Cerebellar nuclear complex (tissue), 1 donor: Measurements from ENCODE around the gene MAPK10.
"Not testable (repeated sequence)": the region's sequence is repeated elsewhere in the genome, so short reads cannot be mapped to it uniquely, and the experiment has no call there.

ENCODE experiments used
- DNase-seq, 2 experiments: peaks; one replicate each; lab custom pipeline; 2025; lab: John Stamatoyannopoulos, UW

MAPK10 gene

GRCh38 chr4:86035688-86036087 is 324.2 kb downstream of the MAPK10 start:
- no peak for DNase-seq

- no peak for DNase-seq
Observed at GRCh38 chr4:86034616-86035015, 325.2 kb downstream of the MAPK10 start.

DNA sequence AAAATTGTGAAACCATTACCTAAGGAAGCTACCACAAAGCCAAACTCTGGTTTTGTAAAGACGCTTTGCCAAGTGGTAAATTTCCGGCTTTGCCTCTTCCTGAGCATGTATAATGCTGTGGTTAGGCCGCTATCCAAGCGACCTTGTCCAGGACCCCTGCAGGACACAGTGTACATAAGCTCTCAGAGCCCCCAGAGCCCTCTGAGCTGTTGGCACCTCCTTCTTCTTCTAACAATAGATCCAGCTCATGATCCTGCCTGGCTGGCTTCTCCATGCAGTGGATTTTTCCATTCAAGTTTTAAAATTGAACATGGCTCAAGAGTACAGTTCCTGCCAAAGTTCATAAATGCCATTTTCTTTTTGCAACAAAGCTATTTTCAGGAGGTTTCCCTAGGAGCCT is 326.7 kb downstream of the MAPK10 start:
- no peak for DNase-seq

DNA sequence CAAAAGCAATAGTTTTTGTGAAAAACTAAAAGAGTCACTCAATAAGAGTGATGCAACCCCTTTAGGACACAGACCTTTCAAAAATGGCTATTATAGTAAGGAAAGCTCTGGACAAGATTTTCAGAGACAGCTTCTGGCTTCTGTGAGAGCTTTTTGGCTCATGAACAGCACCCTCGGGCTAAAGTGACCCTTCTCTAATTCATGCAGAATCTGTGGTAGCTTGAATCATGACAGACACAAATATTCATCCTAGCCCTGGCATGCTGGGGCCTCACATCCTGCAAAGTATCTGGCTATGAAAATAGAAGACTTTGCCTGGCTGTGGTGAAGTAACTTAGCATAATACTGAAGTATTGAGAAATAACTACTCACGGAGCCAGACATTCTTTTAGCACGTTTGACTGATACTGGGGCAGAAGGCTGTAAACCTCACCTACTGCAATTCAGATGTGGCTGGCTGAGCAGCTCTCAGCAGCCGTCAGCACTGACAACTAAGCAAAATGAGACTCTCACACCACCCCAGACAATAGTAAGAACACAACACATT is 327.3 kb downstream of the MAPK10 start:
- no peak for DNase-seq

DNA sequence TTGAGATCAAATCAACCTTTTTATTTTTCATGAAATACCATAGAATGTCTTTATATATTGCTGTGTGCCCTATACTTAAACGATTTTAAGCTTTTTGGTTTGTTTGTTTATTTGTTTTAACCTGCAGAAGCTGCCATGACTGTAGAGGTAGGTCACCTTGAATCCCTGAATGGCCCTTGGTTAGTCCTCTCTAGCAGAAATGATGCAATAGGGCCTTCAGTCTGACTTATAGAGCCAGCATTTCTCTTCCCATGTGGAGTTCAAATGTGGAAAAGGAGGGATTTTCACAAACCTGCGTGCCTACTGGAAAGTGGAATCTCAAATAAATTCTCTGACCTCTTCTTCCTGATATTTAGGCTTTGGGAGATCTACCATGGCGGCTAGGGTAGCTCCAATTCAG is 327.9 kb downstream of the MAPK10 start:
- DNase-seq: no peak

GRCh38 chr4:86026720-86027119 is 333.1 kb downstream of the MAPK10 start:
- no peak for DNase-seq

DNA sequence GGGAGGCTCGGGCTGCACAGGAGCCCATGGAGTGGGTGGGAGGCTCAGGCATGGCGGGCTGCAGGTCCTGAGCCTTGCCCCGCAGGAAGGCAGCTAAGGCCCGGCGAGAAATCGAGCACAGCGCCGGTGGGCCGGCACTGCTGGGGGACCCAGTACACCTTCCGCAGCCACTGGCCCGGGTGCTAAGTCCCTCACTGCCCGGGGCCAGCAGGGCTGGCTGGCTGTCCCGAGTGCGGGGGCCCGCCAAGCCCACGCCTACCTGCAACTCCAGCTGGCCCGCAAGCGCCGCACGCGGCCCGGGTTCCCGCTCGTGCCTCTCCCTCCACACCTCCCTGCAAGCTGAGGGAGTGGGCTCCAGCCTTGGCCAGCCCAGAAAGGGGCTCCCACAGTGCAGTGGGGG is 338.2 kb downstream of the MAPK10 start:
- not testable (repeated sequence) for DNase-seq

- DNase-seq: no peak
Observed at GRCh38 chr4:86019906-86020305, 339.9 kb downstream of the MAPK10 start.

DNA sequence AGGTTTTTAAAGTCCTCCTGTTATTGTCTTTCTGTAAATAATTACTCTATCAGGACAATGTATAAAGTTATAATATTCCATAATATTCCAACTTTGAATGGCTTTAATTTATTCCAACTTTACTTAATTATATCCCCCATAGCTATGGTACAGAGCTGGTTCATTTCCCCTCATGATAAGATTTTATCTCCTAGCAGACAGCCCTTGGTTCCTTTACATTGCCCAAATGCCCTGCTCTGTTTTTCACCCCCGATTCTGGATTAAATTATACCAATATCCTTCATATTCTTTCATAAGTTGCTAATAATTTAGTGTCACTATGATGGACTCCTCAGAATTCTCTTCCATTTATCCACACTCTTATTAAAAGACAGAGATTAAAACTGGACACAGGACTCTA is 340.5 kb downstream of the MAPK10 start:
- DNase-seq: no peak

DNA sequence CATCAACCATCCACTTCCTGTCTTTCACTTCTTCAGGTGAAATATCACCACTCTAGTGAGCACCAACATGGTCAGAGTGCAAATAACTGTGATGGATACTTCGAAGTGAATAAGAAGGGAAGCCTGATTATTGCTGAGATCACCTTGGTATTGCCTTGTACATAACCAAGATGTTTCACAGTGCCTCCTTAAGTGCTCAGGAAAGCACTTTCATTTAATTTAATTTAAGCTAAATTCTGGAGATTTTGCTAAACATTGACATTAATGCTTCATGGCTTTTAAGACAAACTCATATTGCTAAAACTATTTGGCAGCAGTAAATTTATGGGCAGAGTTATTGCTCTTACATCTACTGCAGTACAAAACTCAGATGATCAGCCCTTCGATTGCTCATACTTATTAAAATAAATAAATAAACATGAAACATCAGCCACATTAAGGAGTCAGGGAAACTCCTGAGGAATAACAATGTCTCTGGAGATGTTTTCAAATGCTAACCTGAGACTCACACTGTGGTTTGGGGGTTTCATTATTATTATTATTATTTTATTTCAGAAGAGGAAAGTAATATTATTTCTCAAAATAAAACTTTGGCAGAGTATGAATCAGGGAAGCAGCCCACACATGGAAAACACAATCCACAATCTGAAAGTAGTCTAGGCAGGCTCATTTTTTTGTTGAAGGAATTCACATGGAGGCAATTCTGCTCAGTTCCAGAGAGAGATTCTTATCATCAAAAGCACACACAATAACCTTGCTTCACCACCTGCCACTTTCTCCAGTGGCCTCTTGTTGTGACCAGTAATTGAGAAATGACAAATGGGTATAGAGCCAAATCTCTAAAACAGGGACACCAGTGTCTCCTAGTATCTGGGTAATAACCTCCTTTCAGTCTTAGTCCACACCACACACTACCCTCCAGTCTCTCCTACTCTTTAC is 344.2 kb downstream of the MAPK10 start:
- DNase-seq: no peak

GRCh38 chr4:86014599-86014998 is 345.3 kb downstream of the MAPK10 start:
- no peak for DNase-seq

- DNase-seq: no peak
Observed at GRCh38 chr4:86013621-86014020, 346.2 kb downstream of the MAPK10 start.

DNA sequence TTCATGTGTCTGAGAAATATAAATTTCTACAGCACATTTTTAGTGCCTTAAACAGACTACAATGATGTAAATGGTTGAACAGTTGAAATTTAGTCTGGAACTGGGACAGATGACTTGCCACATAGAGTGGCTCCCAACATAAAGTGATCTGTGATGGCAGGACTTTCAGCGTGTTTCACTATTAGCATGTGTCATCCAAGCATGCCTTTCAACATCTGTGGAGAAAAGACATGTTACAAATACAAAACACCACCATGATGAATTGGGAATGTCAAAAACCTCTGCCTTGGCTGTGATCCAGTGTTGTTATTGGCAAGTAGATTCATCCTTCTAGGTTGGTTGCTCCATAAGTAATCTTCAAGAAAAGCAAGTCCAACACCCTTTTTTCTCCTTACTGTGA is 348.7 kb downstream of the MAPK10 start:
- DNase-seq: no peak

- DNase-seq: no peak
Observed at GRCh38 chr4:86007042-86007441, 352.8 kb downstream of the MAPK10 start.

DNA sequence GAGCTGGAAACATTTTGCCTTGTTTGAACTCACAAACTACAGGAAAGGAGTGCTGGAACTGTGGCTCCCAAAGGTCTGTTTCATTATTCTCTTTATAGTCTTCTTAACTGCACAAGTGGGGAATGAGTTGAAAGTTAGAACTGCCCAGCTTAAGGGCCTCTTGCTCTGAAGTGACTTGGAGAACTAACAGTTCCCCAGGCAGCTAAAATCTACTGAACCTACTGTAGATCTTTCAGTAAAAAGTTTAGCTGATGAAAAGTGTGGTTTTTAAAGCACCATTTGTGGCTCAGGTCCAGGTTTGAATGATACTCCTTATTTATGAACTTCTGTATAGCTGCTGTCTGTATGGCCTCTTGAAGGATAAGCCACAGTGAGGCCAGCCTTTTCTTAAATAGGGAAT is 353.8 kb downstream of the MAPK10 start:
- DNase-seq: no peak

- no peak for DNase-seq
Observed at GRCh38 chr4:86004030-86004429, 355.8 kb downstream of the MAPK10 start.

DNA sequence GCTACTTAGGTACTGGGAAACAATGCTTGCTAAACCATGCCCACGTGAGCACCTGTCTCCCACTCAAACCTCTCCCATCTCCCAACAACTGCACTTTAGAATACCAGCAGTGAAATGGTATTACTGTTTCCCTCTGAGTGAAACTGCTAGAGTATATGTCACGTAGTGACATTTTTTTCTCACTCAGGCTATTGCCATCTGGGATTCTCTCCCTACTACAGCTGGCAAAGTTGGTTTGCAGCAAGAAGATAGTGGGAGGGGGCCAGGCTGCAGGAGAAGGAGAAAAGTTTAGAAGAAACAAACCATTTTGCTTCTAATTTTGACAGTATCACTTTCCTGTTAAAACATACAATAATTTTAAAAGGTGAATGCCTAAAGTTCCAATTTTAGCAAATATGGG is 358.3 kb downstream of the MAPK10 start:
- DNase-seq: no peak

DNA sequence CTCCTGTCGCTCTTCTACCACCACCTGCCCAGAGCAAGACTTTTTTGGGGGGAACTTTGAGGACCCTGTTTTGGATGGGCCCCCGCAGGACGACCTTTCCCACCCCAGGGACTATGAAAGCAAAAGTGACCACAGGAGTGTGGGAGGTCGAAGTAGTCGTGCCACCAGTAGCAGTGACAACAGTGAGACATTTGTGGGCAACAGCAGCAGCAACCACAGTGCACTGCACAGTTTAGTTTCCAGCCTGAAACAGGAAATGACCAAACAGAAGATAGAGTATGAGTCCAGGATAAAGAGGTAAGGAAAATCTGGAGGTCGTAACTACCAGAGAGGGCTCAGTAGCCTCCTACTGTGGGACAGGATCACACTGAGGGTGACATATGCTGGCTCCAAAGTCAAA is 364.5 kb downstream of the MAPK10 start:
- DNase-seq: no peak

GRCh38 chr4:85994576-85994975 is 365.3 kb downstream of the MAPK10 start:
- no peak for DNase-seq

- no peak for DNase-seq
Observed at GRCh38 chr4:85993641-85994040, 366.2 kb downstream of the MAPK10 start.

GRCh38 chr4:85986266-85986665 is 373.6 kb downstream of the MAPK10 start:
- no peak for DNase-seq

GRCh38 chr4:85979276-85979675 is 380.6 kb downstream of the MAPK10 start:
- no peak for DNase-seq

- DNase-seq: no peak
Observed at GRCh38 chr4:85970535-85970934, 389.3 kb downstream of the MAPK10 start.
